Stimulated activated naive CD8-positive, alpha-beta T cell treated with anti-CD3 and anti-CD28 coated beads, Interleukin-15, Interleukin-2, amounts not matched to agents 100 U/mL and 50 U/mL, for 24 hours (primary cell): ENCODE measurements around the gene ZNF879.

Experiments used
- ATAC-seq: fragments of 150-1000 bp; cut with Tn5 transposase; one replicate; pipeline ENCODE4 v1.10.0; 2021
- DNase-seq: peaks from one replicate; pipeline ENCODE4 v3.0.0; 2021

ZNF879 gene

DNA sequence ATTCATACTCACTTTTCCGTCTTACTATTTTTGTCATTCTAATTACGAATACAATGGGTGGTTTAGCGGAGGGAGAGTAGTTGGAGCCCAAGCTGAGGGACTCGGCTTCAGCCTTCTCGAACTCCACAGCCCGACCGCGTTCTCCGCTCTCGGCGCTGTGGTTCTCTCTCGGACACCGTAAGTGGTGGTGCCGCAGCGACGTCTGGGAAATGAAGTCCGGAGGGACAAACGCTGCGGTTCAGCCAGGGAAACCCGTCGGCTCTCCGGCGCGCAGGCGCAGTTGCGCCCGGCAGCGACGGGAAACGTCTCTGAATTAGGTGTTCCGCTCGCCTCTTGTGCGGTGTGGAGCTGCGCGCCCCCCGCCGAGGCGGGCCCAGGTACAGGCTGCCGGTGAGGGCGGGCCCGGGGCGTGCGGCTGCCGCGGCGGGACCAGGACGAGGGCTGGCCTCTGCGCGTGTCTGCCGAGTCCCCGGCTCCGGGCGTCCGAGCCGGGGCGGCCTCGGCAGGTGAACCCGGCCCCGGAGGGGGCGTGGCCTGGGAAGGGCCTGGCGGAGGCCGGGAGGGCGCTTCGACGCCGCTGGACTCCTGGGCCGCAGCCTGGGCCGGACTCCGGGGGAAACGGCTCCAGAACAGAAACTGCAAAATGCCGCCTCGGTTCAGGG, at the start of gene ZNF879:
Gene ZNF879, plus strand, starts transcription at position 277 of the 662 bp plus-strand sequence. CDS start 1,201 bp downstream, outside the sequence.
- peak; percentile 92 for DNase-seq
- peak; percentile 94 for ATAC-seq

DNA sequence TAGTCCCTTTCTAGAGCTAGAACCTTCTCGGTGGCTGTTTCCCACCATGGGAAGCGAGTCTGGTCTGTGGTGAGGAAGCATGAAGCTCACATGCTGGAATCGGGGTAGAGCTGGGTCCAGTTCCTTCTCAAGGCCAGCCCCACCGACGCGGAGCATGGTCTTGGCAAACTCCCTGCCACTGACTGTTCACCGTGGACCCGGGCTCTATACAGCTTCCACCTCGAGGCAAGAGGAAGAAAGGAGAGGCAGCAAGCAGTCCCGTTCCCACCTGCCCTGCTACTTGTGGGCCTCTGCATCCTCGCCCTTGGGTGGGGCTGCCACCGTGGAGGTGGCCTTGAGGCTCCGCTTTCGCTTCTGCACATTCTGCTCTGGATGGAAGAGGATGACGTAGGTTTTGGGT, 42.2 kb upstream of the ZNF879 start:
- ATAC-seq (no peak), DNase-seq (no peak)

DNA sequence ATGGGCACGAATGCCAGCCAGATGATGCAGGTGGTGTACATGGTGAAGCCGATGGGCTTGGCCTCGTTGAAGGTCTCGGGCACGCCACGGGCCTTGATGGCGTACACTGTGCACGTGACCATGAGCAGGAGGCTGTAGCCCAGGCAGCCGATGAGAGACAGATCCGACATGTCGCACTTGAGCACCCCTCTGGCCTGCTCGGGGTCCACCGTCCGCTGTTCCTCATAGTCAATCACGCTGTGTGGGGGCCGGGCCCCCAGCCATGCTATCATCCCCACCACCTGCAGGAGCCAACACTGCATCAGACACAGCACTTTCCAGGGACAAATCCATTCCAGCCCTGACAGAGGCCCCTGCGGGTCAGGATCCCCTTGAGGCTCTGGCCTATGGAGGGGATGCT, 40.7 kb upstream of the ZNF879 start:
- no peak for DNase-seq

DNA sequence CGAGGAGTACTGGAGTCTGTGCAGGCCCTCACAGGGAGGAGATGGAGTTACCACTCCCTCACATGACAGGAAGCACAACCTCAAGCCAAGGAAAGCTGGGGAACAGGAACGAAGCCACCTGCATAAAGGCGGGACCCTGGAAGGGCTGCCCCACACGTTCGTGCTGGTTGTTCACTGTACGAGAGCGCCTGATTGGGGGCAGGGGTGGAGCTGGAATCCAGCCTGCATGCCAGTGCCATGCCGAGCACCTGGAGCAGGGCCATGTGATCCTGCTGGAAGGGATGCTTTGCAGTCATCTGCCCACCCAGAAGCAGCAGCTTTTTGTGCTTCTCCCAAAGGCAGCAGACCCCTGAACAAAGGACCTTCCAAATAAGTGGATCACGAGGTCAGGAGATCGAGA, 39.9 kb upstream of the ZNF879 start:
- no peak for ATAC-seq
- no peak for DNase-seq

More for the DNA sequence above, 40.7 kb upstream of the ZNF879 start:
- no peak for ATAC-seq

DNA sequence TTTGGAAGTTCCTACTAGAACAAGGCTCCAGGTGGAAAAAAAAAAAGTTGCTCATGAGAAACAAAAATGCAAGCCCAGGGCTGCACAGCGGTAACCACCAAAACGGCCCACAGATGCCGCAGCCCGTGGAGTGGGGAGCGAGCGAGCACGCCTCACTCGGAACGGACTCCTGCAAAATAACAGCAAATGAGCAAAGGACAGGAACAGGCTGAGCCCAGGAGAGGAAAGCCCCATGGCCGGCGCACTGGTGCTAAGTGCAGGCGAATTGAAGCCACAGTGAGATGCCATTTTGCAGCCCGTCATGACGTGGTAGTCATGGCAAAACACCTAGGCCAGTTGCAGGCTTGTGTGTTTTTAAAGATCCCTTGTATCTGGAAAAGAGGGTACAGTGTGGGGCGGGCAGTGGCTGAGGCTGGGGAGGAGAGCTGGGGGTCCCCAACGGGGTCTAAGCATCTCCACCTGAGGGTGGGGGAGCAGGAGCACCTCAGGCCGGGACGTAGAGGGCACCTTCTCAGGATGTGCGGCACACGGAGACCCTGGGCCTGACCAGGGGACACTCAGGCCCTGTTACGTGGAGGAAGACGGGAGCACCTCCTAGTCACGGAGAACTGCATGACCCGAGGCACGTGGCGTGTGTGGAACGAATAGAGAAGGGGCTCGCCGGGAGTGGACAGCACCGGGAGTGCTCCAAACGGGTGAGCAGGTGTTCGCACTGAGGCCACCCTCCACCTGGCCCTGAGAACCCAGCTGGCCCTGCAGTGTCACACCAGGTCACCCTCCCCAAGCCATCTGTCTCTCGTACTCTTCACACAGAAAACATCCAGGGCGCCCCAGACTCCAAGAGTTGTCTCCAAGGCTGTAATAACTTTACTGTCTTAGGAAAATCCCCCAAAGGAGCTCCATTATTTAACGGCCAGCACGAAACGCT, 39.2 kb upstream of the ZNF879 start:
- DNase-seq (no peak), ATAC-seq (no peak)

DNA sequence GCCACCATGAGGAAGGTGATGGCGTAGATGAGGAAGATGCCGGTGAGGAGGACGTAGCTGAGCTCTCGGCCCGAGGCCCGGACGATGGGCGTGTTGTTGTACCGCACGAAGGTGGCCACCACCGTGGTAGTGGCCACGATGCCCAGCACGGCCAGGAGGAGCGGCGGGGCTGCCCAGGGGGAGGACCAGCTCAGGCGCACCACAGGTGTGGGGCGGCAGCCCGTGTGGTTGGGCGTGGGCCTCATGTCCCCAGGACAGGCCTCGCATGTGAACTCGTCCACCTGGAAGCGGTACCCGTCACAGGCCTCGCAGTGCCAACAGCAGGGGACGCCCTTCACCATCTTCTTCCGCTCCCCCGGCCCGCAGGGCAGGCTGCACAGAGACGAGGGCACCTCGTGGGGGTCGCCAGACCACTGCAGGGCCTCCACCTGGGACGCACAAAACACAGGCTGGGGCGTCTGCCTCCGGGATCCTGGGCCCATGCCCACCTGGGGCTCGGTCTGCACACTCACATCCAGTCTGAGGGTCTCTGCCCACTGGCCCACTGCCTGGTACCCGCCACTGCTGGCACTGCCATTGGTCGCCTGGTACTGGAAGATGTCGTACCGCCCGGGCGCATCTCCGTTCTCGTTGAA, 37.2 kb upstream of the ZNF879 start:
- no peak for ATAC-seq
- no peak for DNase-seq

DNA sequence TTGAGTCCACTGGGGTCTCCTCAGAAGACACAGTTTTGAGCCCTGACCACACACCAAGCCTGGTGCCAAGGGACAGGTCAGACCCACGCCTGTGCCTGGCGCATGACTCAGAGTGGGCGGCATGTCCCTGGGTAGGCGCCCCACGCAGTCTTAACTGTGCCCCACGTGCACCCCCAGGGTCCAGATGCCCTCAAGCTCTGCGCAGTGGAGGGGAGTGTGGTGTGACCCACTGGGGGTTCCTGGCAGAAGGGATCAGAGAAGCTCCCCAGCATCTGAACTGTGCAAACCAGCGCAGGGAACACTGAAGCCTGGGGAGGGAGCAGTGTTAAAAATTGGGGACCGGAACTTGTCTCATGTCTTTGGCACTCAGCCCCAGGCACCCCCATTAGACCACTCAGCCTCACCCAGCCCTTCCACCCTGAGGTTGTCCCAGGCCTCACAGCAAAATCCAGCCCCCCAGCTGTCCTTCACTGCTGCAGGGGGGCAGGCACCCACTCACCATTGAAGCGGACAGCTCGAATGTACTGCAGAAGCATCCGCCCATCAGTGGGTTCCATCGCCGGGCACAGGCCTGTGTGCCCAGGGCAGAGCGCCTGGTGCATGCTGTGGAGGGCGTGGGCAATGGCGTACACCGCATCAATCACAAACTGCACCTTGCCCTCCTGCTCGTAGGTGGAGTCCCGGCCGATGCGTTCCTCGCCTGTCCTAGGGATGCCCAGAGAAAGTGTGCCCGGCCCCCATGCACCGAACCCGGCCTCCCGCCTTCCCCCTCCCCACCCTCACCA, 35.0 kb upstream of the ZNF879 start:
- ATAC-seq: no peak
- no peak for DNase-seq

DNA sequence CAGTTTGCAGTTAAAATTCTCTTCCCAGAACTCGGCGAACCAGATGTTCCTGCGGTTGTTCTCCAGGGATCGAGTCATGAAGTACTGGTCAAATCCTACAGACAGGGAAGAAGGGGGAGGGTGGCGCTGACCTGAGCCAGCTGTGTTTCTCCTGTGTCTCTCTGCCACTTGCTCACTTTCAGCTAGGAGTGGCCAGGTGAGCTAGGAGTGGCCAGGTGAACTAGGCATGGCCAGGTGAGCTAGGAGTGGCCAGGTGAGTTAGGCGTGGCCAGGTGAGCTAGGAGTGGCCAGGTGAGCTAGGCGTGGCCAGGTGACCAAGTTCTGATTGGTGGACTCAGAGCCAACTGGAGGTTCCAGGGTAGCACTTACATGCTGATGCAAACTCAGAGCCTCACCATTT, 34.3 kb upstream of the ZNF879 start:
- ATAC-seq: no peak
- no peak for DNase-seq

DNA sequence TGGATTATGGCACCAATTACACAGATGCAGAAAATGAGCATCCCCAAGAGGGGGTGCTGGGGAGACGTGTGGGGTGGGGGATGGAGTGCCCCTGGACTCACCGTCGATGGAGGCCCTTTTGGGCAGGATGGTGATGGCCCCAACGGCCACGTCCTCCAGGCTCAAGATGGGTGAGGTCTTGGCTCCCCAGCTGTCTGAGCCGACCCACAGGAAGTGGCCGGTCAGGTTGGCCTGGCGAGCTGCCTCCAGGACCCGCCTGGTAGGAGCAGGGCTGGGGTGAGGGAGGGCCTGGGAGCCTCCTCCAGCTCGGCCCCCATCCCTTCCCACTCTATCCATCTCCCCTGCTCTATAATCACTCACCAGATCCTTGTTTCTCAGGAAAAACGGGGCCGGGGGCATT, 33.1 kb upstream of the ZNF879 start:
- ATAC-seq (no peak), DNase-seq (no peak)

DNA sequence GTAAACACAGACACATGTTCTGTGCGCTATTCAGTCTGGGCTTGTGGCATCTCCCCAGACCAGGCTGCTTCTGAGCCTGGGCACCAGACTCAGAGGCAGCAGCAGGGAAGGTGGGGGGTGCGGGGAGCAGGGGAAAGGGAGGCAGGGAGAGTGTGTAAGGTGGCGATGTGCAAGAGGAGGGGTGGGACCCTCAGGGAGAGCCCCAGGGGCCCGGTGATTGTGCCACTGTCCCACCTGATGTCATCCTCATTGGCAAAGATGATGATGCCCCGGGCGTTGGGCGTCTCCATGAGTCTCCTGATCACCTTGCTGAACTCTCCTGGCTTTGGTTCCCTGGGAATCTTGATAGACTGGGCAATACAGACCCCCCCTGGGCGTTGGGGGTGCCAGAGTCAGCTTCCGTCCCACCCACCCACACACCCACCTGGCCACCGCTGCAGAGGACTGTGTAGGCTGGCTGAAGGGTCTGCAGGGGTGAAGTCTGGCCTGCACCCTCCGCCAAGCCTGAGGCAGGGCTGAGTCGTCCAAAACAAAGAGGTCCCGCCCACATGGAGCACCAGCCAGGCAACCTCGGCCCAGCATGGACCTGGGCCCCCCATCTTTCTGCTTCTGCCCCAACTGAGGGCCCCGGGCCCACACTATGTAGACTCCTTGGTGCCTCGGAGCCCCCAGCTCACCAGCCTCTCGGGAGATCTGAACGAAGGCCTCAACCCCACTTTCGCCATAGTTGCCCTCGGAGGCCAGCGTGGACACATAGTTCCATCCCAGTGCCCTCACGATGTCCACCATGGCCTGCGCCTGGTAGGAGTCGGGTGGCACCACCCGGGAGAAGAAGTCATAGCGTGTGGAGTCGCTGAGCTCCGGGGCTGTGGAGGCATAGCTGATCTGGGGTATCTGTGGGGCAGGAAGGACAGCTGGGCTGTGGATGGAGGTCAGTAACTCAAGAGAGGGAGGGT, 32.1 kb upstream of the ZNF879 start:
- DNase-seq (no peak), ATAC-seq (no peak)

DNA sequence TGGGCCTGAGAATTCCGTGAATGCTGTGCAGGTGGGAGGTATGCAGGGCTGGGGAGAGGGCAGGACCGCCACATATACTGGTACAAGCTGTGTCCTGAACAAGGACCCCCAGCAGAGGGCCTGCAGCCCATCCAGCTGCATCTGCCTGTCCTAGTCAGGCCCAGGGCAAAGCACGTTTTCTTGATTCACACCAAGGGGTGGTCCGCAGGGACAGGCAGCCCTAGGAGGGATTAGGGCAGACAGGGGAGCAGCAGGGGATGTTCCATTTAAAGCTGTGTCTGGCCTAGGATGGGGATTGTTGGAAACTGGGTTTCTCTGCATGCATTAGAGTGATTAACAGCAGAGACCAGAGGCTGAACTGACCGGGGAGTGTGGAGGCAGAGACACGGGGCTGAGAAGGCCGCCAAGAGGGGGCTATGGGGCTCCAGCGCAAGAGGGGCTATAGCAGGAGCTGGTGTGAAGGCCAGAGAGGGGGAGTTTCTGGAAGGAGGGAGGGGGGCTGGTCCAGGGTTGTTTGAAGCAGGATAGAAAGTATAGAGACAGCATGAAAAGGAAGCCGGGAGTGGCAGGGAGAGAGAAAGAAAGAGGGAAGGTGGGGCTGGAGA, 31.2 kb upstream of the ZNF879 start:
- DNase-seq (no peak), ATAC-seq (no peak)

DNA sequence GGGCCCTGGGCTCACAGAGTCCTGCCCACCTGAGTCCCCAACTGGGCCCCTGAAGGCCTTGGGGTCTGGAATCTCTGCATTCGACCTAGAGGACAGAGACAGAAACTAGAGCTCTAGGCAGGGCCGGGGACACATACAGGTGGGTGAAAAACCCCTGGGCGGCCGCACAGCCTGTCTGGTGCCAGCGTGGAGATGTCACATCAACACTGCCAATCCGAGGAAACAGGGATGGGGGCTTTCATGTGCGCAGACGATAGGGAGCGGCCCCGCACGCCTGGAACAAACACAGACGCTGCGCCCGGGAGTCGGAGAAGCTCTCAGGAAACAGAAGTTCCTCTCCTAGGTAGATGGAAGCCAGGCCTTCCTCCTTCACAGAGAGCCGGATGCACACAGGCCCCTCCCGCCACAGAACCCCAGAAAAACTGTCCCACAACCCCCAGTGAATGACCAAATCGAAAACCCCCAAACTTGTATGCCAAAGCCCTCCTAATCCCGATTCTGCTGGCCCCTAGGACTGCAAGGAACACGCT, 30.3 kb upstream of the ZNF879 start:
- no peak for ATAC-seq

DNA sequence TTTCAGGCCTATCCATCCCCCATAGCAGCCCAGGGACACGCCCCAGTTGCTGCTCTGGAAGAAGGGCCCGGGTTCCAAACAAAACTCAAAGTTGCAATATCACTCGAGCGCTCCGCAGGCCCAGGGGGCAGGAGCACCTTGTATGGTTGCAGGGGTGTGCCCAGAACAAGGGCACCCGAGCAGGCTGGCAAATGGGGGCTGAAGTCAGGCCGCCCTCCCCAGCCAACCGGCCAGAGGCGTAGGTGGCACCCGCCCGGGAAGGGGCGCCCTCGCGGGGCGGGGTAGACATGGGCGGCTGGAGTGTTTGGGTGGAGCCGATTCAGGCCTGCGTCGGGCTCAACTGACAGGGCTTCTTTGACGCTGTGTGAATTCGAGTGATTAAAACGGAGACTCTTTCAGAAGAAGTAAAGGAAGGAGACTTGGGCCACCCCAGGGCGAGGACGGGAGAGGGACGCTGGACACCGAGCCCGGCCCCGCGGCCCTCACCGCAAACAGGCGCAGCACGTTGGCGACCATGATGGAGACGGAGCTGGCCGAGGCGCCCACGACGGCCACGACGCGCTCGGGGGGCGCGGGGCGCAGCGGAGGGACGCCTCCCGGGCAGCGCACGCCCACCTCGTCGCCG, 29.5 kb upstream of the ZNF879 start:
- DNase-seq (no peak), ATAC-seq (no peak)

More for the DNA sequence above, 30.3 kb upstream of the ZNF879 start:
- DNase-seq: no peak

DNA sequence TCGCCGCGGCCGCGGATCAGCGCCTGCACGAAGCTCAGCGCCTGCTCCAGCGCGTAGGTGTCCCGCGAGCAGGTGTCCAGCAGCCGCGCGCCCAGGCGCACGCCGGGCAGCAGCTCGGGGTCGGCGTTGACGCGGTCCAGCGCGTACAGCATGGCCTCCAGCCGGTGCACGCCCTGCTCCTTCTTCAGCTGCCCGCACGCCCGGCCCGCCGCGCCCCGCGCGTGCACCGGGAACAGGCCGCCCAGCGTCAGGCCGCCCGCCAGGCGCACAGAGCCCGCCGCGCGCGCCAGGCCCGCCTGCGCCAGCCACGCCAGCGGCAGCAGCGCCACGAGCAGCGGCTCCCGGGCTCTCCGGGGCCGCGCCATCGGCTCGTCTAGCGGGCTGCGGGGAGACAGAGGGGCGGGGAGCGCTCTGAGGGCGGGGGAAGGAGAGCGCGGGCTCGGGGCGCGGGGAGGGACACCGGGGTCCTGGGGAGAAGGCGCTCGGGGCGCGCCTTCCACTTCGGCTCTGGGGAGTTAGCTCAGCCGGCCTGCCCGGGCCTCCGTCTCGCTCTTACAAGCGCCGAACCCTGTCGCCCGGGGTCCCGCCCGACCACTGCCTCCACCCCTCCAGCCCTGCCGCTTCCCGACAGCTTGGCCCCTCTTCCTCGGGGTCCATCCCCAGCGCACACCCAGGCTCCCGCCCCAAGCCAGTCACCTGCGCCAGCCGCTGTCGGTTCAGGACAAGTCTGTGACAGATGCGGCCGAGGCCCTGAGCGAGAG, 28.8 kb upstream of the ZNF879 start, which contains the start of gene GRM6:
Gene GRM6, minus strand, starts transcription at position 741 of the 761 bp plus-strand sequence. Its CDS starts 376 bp downstream, at position 365.
- no peak for ATAC-seq

DNA sequence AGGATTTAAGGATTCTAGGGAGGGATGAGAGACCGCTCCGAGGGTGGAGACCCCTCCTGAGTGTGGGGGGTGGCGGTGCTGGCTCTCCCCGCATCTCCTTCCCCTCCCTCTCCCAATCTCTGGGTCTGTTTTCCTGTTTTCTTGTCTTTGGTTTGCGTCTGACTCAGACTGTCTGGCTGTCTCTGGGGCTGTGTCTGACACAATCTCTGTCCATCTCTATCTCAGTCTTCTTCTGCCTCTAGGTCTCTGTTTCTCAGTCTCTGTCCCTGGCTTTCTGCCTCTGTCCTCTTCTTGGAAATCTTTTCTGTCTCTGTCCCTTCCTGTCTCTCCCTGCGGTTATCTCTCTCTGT, 28.3 kb upstream of the ZNF879 start:
- no peak for DNase-seq
- no peak for ATAC-seq

More for the DNA sequence above, 28.8 kb upstream of the ZNF879 start, which contains the start of gene GRM6:
- no peak for DNase-seq

DNA sequence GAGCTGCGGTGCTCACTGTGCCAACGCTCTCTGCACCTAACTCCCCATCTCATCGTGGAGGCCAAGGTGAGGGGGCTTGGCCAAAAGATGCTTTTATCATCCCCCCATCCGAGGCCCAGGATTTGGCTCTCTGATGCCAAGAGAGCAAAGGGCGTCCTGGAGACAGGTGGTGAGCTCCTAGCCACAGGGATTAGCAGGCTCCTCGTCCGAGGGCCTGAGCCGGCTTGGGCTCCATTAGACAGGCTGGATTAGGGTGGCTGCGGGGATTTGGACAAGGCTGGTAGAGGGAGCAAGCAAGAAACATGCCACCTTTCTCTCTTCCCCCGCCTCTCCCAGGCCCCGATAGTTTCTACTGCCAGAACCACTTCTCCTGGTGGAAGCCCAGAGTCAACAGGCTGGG, 27.4 kb upstream of the ZNF879 start:
- no peak for ATAC-seq
- no peak for DNase-seq

DNA sequence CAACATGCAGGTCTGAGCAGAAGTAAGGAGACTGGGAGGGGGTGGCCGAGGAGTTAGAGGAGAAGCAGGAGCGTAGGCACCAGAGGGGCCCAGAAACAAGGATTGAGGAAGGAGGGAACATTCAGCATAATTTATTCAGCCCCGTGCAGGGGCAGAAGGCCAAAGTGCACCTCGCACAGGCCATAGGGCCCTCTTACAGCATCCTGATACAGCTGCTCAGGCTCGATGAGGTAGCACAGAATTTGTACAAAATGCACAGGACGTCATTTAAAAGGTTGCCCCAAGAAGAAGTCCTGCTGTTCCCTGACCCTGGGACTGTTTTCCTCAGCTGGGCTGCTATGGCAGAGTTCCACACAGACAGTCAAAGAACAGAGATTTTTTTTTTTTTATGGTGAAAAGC, 26.4 kb upstream of the ZNF879 start:
- DNase-seq (no peak), ATAC-seq (no peak)

DNA sequence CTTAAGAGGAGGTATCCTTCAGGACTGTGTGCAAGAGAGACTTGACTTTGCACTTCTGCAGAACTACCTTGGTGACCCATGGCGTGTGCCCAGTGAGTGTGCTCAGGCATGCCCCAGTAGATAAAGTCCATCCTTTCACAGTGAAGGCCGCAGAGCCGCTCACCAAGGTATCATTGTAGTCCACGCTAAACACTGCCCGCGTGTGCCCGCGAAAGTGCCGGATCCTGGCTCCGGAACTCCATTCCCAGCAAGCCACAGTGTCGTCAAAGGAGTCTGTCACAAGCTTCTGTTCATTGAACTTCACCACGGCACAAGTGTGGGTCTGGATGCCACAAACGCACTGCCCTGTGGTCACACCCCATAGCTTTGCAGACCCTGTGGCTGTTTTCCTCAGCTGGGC, 25.2 kb upstream of the ZNF879 start:
- ATAC-seq (no peak), DNase-seq (no peak)

DNA sequence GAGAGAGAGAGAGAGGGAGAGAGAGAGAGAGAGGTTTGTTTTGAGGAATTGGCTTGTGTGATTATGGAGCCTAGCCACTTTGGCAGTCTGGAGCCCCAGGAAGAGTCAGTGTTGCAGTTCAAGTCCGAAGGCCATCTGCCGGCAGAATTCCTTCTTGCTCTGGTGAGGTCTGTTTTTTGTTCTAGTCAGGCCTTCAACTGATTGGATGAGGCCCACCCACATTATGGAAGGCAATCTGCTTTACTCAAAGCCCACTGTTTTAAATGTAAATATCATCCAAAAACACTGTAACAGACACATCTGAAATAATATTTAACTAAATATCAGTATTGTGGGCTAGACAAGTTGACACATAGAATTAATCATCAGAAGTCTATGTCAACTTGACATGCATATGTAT, 17.0 kb upstream of the ZNF879 start:
- DNase-seq (no peak), ATAC-seq (no peak)
